ENCODE results near the gene BICRA. TPM values are rescaled to one million over a fixed set of nuclear protein-coding genes. Genes with fewer than 3 reads are reported as not detected.
A peak's percentile ranks its signal among the peaks of the same experiment; 100 is the strongest.

BICRA gene
- total and polyA plus RNA-seq, 9 of the 15 experiments (the other 6 are each of a cell fraction or from before 2014, with no cell fraction given): 0.01 to 8.8 (median 1.2) TPM

DNA sequence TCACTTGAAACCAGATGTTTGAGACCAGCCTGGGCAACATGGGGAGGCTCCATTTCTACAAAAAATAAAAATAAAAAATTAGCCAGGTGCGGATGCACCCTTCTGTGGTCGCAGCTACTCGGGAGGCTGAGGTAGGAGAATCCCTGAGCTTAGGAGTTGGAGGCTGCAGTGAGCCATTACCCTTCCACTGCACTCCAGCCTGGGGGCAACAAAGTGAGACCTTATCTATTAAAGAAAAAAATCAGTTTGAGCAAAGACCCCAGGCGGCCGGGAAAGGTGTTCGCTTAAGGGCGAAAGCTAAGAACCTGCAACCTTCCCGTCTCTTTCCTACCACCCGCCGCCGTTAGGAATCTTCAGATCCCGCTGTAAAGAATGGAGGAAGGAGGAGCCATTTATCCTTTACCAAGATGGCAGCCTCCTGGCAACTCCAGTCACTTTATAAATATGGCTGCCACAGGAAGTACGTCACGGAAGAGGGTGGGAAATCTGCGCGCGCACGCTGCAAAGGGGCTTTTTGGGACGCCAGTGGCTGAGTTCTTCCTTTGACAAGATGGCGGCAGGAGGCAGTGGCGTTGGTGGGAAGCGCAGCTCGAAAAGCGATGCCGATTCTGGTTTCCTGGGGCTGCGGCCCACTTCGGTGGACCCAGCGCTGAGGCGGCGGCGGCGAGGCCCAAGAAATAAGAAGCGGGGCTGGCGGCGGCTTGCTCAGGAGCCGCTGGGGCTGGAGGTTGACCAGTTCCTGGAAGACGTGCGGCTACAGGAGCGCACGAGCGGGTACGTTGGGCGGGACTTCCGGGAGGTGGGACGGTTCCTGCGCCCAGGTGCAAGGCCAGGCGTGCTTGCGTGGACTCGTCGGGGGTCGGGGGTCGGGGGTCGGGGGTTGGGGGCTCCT lies 136.3 kb downstream of the BICRA start, which contains the start of gene NOP53 (continued):
- TF ChIP-seq, protein P1, sequence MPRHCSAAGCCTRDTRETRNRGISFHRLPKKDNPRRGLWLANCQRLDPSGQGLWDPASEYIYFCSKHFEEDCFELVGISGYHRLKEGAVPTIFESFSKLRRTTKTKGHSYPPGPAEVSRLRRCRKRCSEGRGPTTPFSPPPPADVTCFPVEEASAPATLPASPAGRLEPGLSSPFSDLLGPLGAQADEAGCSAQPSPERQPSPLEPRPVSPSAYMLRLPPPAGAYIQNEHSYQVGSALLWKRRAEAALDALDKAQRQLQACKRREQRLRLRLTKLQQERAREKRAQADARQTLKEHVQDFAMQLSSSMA (CRISPR knock-in tag; IDR thresholded peaks at IDR 0.05): no peak
- TF ChIP-seq ILK (tag; IDR thresholded peaks at IDR 0.05; ENCODE audit: borderline replicate concordance, low read depth) (no peak), NR4A1 (CRISPR knock-in tag; IDR thresholded peaks at IDR 0.05) (no peak; the same call in 1 of the 2 replicates), NR4A1 (tag; IDR thresholded peaks at IDR 0.05) (no peak), YY1 (IDR thresholded peaks at IDR 0.05; ENCODE audit: borderline replicate concordance in 1 of 3, control insufficient read depth in 1 of 3, extremely low read depth in 1 of 3, insufficient read depth in 3 of 3, insufficient read length in 1 of 3, insufficient replicate concordance in 2 of 3, low read depth in 1 of 3, low read length in 2 of 3) (peak; percentile 99 to 100 (median 99)), HNRNPH1 (optimal IDR thresholded peaks at IDR 0.05; ENCODE audit: low read depth, low read length) (no peak), ZFP30 (CRISPR knock-in tag; IDR thresholded peaks at IDR 0.05; ENCODE audit: borderline replicate concordance) (no peak), DIDO1 (tag; IDR thresholded peaks at IDR 0.05; ENCODE audit: low read depth) (peak; percentile 84), GTF2E2 (tag; IDR thresholded peaks at IDR 0.05) (peak; percentile 56; the same call in 1 of the 2 replicates), SRSF3 (IDR thresholded peaks at IDR 0.05; ENCODE audit: insufficient read depth, low read length) (no peak), ELK1 (CRISPR knock-in tag; IDR thresholded peaks at IDR 0.05) (no peak), RBM39 (optimal IDR thresholded peaks at IDR 0.05; ENCODE audit: low read depth, low read length) (no peak), POLR3G (IDR thresholded peaks at IDR 0.05; ENCODE audit: extremely low read depth, insufficient read length, insufficient replicate concordance) (no peak), ESRRA (IDR thresholded peaks at IDR 0.05; ENCODE audit: borderline replicate concordance, low read depth) (peak; percentile 39; the same call in 1 of the 2 replicates), ZNF584 (CRISPR knock-in tag; IDR thresholded peaks at IDR 0.05; ENCODE audit: low read depth) (0 out of 2 replicates have a peak, but pooled peaks have one; percentile 75)
- TF ChIP-seq, protein P2, sequence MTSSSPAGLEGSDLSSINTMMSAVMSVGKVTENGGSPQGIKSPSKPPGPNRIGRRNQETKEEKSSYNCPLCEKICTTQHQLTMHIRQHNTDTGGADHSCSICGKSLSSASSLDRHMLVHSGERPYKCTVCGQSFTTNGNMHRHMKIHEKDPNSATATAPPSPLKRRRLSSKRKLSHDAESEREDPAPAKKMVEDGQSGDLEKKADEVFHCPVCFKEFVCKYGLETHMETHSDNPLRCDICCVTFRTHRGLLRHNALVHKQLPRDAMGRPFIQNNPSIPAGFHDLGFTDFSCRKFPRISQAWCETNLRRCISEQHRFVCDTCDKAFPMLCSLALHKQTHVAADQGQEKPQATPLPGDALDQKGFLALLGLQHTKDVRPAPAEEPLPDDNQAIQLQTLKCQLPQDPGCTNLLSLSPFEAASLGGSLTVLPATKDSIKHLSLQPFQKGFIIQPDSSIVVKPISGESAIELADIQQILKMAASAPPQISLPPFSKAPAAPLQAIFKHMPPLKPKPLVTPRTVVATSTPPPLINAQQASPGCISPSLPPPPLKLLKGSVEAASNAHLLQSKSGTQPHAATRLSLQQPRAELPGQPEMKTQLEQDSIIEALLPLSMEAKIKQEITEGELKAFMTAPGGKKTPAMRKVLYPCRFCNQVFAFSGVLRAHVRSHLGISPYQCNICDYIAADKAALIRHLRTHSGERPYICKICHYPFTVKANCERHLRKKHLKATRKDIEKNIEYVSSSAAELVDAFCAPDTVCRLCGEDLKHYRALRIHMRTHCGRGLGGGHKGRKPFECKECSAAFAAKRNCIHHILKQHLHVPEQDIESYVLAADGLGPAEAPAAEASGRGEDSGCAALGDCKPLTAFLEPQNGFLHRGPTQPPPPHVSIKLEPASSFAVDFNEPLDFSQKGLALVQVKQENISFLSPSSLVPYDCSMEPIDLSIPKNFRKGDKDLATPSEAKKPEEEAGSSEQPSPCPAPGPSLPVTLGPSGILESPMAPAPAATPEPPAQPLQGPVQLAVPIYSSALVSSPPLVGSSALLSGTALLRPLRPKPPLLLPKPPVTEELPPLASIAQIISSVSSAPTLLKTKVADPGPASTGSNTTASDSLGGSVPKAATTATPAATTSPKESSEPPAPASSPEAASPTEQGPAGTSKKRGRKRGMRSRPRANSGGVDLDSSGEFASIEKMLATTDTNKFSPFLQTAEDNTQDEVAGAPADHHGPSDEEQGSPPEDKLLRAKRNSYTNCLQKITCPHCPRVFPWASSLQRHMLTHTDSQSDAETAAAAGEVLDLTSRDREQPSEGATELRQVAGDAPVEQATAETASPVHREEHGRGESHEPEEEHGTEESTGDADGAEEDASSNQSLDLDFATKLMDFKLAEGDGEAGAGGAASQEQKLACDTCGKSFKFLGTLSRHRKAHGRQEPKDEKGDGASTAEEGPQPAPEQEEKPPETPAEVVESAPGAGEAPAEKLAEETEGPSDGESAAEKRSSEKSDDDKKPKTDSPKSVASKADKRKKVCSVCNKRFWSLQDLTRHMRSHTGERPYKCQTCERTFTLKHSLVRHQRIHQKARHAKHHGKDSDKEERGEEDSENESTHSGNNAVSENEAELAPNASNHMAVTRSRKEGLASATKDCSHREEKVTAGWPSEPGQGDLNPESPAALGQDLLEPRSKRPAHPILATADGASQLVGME (CRISPR knock-in tag; IDR thresholded peaks at IDR 0.05): 0 out of 2 replicates have a peak, but pooled peaks have one; percentile 31
- TF ChIP-seq, protein P3, sequence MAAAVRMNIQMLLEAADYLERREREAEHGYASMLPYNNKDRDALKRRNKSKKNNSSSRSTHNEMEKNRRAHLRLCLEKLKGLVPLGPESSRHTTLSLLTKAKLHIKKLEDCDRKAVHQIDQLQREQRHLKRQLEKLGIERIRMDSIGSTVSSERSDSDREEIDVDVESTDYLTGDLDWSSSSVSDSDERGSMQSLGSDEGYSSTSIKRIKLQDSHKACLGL (CRISPR knock-in tag; IDR thresholded peaks at IDR 0.05; ENCODE audit: borderline replicate concordance, poor library complexity, severe bottlenecking): peak; percentile 52

Measured in K562 (cell line).